NCI-H146 treated with DMSO at 0.1 percent for 48 hours (cell line): ENCODE data around the gene MAB21L4.

Experiments used
- DNase-seq: peaks from one replicate; lab custom pipeline; 2025; ENCODE audit not compliant: unreplicated experiment; lab: John Stamatoyannopoulos, UW

The MAB21L4 gene

GRCh38 chr2:240898108-240898730, 2.3 kb upstream of the MAB21L4 start:
- DNase-seq = no peak

DNA sequence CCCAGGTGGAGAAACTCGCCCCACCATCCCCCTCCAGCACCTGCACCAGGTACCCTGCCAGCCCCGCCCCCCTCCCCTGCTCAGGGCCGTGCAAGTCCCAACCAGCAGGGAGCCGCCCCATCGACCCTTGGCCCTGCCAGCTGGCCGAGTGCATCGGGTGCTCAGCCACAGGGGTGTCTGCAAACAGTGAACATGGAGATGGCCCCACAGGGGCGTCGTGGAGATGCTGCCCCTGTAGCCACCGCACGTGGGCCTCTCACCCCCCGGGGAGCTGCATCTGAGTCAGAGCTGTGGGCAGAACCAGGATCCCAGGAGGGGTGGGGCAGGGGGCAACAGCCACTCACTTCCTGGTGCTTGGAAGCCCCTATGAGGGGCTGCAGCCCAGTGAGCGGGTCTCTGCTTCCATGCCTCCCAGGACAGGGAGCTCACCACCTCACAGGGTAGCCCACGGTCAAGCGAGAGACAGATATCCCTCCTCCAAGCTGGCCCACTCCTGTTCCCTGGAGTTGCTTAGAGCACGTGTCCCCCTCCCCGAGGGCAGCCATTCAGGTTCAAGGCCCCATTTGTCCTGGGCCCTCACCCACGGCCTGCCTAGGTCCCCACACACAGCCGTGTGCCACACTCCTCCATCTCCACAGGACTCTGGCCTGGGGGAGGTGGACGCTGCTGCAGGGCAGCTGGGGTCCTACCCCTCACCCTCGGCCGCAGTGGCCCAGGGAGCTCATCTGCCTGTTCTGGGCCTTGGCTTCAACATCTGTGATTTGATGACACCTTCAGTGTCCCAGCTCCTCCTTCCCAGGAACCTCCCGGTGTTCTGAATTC, 1.1 kb upstream of the MAB21L4 start:
- DNase-seq = peak; percentile 51

- DNase-seq = no peak
Measured at GRCh38 chr2:240896394-240896793, 438 bp upstream of the MAB21L4 start.

DNA sequence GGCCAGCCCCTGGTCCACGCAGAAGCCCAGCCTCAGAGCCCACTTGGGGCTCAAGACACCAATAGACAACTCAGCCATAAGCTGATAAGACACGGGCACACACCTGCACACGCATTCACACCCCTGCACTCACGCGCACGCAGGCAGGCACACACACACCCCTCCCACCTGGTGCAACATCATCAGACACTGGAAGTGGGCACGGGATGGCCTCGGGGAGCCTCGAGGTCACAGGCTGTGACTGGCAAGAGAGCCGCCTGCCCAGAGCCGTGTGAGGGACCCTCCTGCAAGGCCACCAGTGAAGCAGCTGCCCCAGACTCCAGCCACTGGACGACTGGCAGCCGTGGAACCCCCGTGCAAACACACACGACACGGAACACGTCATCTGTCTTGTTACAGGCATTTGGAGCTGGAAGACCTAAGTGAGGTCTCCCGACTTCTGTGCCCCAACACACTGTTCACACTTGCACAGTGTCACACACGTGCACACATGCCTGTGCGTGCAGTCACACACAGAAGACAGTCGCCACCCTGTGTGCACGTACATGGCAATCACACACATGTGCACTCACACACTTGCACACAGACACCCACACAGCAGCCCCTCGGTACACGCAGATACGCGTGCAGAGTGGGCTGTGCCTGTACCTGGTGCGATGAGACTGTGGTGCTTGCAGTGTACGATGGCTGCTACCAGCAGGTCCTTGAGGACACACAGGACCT, 959 bp downstream of the MAB21L4 start:
- no peak for DNase-seq

DNA sequence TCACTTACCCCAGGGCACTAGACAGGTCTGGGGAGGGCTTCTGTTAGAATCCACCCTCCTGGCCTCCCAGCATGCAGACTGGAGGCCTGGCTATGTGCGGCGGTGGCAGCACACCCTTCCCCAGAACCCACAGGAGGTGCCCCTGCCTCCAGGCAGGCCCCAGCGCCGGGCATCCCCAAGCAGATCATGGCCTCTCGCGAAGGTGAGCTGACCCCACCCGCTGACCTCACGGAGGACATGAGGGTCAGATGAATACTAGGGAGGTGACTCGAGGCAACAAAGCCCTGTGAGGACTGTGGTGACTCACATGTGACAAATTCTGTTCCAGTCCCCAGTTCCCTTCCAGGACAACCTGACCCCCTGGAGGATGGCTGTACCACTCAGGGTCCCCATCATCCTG, 1.9 kb downstream of the MAB21L4 start:
- DNase-seq = no peak

DNA sequence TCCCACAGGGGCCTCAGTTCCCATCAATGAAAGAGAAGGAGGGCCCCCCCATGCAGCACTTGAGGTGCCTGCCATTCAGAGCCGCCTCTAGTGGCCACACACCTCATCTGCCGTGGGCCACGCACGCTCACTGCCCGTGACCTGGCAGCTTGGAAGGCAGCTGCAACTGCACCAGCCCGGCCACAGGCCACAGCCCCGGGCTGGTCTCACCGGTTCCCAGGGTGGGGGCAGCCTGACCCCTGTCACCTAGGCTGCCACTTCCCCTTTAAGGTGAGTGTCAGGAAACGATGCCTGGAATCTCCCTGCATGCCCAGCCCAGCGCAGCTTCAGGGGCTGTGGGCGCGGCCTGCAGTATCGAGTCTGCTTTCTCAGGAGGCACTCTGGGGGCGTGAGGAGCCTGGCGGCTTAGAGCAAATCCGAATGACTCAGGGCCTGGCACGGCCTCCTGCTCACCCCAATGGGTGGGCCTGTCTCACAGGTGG, 2.6 kb downstream of the MAB21L4 start:
- DNase-seq = no peak

DNA sequence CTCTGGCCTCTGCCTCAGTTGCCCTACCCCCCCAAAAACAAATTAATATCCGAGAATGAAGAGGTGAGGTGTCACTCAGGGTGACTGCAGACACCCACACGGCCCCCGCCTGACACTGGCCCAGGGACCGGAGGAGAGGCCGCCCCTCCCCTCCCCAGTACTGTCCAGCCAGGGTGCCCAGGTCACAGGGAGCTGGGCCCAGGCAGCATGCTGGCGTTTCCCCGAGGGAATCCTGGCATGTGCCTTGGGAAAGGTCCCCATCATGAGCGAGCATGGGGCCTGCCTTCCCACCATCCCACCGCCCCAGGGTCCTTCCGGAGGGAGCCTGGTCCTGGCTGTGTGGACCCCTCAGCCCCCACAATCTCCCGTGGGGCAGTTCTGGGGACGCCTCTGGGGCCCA, 3.0 kb downstream of the MAB21L4 start:
- no peak for DNase-seq

DNA sequence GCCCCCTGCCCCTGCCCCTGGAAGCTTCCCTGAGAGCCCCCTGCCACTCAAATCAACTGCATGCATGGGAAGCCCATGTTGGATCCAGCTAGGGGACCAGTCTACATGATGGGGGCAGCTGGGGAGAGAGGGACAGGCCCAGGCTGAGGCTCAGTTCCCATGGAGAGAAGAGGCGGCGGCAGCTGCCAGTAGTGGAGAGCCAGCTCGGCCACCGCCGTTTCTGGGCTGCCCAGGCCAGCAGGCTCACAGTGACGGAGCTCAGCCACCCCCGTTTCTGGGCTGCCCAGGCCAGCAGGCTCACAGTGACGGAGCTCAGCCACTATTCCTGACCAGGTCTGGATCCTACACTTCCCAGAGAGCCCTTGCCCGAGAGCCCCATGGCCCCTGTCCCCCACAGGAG, 3.6 kb downstream of the MAB21L4 start:
- DNase-seq = no peak

GRCh38 chr2:240891492-240892340, 4.2 kb downstream of the MAB21L4 start:
- no peak for DNase-seq

GRCh38 chr2:240890691-240891090, 5.3 kb downstream of the MAB21L4 start:
- DNase-seq = no peak

- no peak for DNase-seq
Measured at GRCh38 chr2:240889601-240890560, 6.1 kb downstream of the MAB21L4 start.

GRCh38 chr2:240888890-240889573, 6.9 kb downstream of the MAB21L4 start:
- no peak for DNase-seq

DNA sequence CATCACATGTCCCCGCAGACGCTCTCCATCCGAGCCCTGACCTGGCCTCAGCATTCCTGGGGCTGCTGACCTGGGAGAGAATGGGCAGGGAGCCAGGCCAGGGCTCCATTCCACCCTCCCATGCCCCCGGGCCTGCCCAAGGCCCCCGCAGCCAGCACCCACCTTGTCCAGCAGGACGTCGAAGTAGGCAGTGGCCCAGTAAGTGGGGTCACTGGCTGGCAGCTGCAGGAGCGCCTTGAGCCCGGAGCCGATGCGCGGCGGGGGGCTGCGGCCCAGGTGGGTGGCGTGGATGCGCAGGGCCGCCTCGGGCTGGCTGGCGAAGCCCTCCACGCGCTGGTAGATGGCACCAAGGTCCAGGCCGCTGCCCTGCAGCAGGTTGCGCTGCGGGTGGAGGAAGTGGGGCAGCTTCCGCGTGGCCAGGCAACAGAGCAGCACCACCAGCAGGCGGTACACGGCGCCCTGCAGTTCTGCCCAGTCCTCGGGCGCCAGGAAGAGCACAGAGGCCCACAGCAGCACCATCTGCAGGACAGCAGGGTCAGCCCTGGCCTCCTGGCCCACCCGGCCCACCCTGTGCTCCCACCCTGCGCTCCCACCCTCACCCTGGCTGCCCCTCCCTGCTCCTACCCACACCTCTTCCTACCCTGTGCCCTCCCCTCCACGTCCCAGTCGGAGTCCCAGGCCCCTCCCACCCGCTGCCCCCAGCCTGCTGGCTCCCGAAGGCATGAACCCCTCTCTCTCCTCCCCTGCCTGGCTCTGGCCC, 7.6 kb downstream of the MAB21L4 start:
- no peak for DNase-seq

GRCh38 chr2:240887631-240888030, 8.3 kb downstream of the MAB21L4 start:
- DNase-seq = no peak

DNA sequence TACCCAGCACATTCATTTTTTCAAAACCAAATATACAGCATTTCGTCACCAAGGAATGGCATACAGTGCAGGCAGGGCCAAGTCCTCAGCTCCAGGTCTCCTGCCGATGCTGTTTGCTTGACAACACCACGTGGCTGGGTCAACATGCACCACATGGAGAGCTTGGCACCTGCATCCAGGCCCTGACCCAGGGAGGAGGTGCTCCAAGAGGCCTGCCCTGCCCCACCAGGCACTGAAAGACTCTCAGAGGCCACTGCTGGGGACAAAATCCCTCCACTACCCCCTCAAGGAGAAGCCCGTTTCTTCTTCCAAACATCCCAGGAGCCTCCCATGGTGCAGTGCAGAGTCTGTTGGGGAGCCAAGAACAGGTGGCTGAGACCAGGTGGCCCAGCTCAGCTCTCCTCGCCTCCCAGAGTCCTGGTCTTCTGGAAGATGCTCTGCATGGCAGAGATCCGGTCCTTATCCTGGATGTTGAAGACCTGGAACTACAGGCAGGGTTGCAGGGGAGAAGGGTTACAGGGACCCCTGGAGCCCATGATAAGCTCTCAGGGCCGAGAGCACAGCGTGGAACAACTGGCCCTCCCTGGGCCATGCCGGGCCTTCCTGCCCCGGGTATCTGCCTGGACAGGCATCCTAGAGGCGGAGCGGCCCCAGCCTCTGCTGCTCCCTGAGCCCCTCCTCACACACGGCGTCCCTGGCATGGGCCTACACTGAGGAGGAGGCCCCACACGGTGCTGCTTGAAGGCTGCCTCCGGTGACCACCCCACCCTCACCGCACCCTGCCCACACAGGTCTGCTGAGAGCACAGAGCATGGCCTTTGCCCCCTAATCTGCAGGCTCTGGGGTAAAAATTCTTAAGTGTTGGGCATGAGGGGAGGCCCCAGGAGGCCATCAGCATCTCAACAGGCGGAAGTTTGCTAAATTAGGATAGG, 9.0 kb downstream of the MAB21L4 start:
- no peak for DNase-seq

GRCh38 chr2:240886023-240886565, 9.9 kb downstream of the MAB21L4 start:
- no peak for DNase-seq

GRCh38 chr2:240885566-240885965, 10.4 kb downstream of the MAB21L4 start:
- no peak for DNase-seq
